Keratinocyte (primary cell): ENCODE results near the gene FOXK2.

Experiments
- EZH2 ChIP-seq: IDR thresholded peaks from one replicate; pipeline ENCODE4 v1.6.1; 2012; ENCODE audit warnings: inconsistent platforms, mild to moderate bottlenecking, low read length, moderate library complexity
- TF ChIP-seq, protein P1 (sequence below), 3 experiments: IDR thresholded peaks in 1 of 3; conservative IDR thresholded peaks in 1 of 3; optimal IDR thresholded peaks in 1 of 3; 2 replicates in 2 of 3; 3 replicates in 1 of 3; pipeline versions ENCODE3 to v1.5.1; 2011; ENCODE audit warnings: low read length in 3 of 3, mild to moderate bottlenecking in 3 of 3, moderate library complexity in 2 of 3, control low read depth in 1 of 3, inconsistent platforms in 1 of 3; ENCODE audit not compliant: insufficient read depth in 2 of 3; ENCODE audit errors: extremely low read depth in 1 of 3

- TF ChIP-seq, protein P1, sequence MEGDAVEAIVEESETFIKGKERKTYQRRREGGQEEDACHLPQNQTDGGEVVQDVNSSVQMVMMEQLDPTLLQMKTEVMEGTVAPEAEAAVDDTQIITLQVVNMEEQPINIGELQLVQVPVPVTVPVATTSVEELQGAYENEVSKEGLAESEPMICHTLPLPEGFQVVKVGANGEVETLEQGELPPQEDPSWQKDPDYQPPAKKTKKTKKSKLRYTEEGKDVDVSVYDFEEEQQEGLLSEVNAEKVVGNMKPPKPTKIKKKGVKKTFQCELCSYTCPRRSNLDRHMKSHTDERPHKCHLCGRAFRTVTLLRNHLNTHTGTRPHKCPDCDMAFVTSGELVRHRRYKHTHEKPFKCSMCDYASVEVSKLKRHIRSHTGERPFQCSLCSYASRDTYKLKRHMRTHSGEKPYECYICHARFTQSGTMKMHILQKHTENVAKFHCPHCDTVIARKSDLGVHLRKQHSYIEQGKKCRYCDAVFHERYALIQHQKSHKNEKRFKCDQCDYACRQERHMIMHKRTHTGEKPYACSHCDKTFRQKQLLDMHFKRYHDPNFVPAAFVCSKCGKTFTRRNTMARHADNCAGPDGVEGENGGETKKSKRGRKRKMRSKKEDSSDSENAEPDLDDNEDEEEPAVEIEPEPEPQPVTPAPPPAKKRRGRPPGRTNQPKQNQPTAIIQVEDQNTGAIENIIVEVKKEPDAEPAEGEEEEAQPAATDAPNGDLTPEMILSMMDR (optimal IDR thresholded peaks at IDR 0.05 in 1 of 3, IDR thresholded peaks at IDR 0.05 in 1 of 3, conservative IDR thresholded peaks at IDR 0.05 in 1 of 3; ENCODE audit: extremely low read depth in 1 of 3, insufficient read depth in 2 of 3, low read length in 3 of 3): no peak
- TF ChIP-seq EZH2: no peak
Measured at GRCh38 chr17:82650723-82651122, 131.2 kb downstream of the FOXK2 start.
